Measurements from ENCODE around the gene CFI. TPM values are rescaled to one million over a fixed set of nuclear protein-coding genes. Genes with fewer than 3 reads are reported as not detected.

CFI gene
- total RNA-seq, 1 donor from 2014 or later = not detected

- Mint-ChIP-seq H3K36me3 (ENCODE audit: unreplicated experiment) (no peaks in the 10 kb centered on the region), H3K27ac (ENCODE audit: unreplicated experiment) (no peak overlapping the region), H3K4me1 (ENCODE audit: low read depth, unreplicated experiment) (no peaks in the 10 kb centered on the region), H3K9me3 (ENCODE audit: unreplicated experiment) (no peaks in the 10 kb centered on the region), H3K27me3 (ENCODE audit: unreplicated experiment) (no peaks in the 10 kb centered on the region), H3K4me3 (ENCODE audit: unreplicated experiment) (no peak overlapping the region)
- no peak for TF ChIP-seq CTCF (IDR thresholded peaks at IDR 0.05; ENCODE audit: partially characterized antibody, unreplicated experiment)
- DNase-seq = no peak
Measured at GRCh38 chr4:109691411-109691920, 110.3 kb downstream of the CFI start.

Other genes starting within 250 kb of the CFI start
- 9.7 TPM for gene MCUB, start 241.8 kb downstream of the CFI start, total RNA-seq (ENCODE audit: unreplicated experiment)
- gene CASP6, start 98.6 kb downstream of the CFI start, total RNA-seq (ENCODE audit: unreplicated experiment) = 15.0 TPM
- gene PLA2G12A, start 71.9 kb downstream of the CFI start, total RNA-seq (ENCODE audit: unreplicated experiment) = 16.4 TPM
- 9.1 TPM for gene GAR1, start 13.8 kb upstream of the CFI start, total RNA-seq (ENCODE audit: unreplicated experiment)
- gene RRH, start 26.0 kb upstream of the CFI start, total RNA-seq (ENCODE audit: unreplicated experiment) = 0.29 TPM
- gene LRIT3, start 46.1 kb upstream of the CFI start, total RNA-seq (ENCODE audit: unreplicated experiment) = 0.12 TPM
- gene EGF, start 110.9 kb upstream of the CFI start, total RNA-seq (ENCODE audit: unreplicated experiment) = not detected